Measurements from ENCODE around the gene SELENON. TPM values are rescaled to one million over a fixed set of nuclear protein-coding genes. Genes with fewer than 3 reads are reported as not detected.
A peak's percentile ranks its signal among the peaks of the same experiment; 100 is the strongest.

The SELENON gene
- total RNA-seq, 1 donor from 2014 or later: 72.8 TPM

GRCh38 chr1:25858906-25859789 is 59.2 kb downstream of the SELENON start, which contains the start of gene AUNIP:
Gene AUNIP (minus strand): TSS chr1:25859457. CDS start chr1:25859357, 100 bp downstream.
- H3K27me3 Mint-ChIP-seq (ENCODE audit: low read depth): no peaks in the 10 kb centered on the region
- TF ChIP-seq CTCF (IDR thresholded peaks at IDR 0.05; ENCODE audit: unreplicated experiment): no peak
- H3K27ac Mint-ChIP-seq: peak within 1 kb of the TSS; percentile 98
- peak; percentile 81 to 90 for DNase-seq (ENCODE audit: low spot score in 2 of 2, unreplicated experiment in 2 of 2)
- peaks cover 17% of the 10 kb centered on the region for H3K36me3 Mint-ChIP-seq
- H3K9me3 Mint-ChIP-seq: no peaks in the 10 kb centered on the region
- peak within 1 kb of the TSS; percentile 87 for H3K4me3 Mint-ChIP-seq
- peaks cover 24% of the 10 kb centered on the region for H3K4me1 Mint-ChIP-seq

GRCh38 chr1:25861316-25862286 is 61.6 kb downstream of the SELENON start:
- Mint-ChIP-seq H3K4me3 (peak overlapping the region; percentile 4), H3K9me3 (no peaks in the 10 kb centered on the region), H3K27ac (peak overlapping the region; percentile 68), H3K36me3 (peaks cover 21% of the 10 kb centered on the region), H3K27me3 (ENCODE audit: low read depth) (no peaks in the 10 kb centered on the region), H3K4me1 (peaks cover 24% of the 10 kb centered on the region)
- DNase-seq (ENCODE audit: low spot score in 2 of 2, unreplicated experiment in 2 of 2): no peak
- no peak for TF ChIP-seq CTCF (IDR thresholded peaks at IDR 0.05; ENCODE audit: unreplicated experiment)

- TF ChIP-seq CTCF (IDR thresholded peaks at IDR 0.05; ENCODE audit: unreplicated experiment): no peak
- peaks cover 27% of the 10 kb centered on the region for H3K4me1 Mint-ChIP-seq
- H3K36me3 Mint-ChIP-seq: peaks cover 21% of the 10 kb centered on the region
- H3K9me3 Mint-ChIP-seq: no peaks in the 10 kb centered on the region
- DNase-seq (ENCODE audit: low spot score in 2 of 2, unreplicated experiment in 2 of 2): no peak
- H3K27ac Mint-ChIP-seq: no peak overlapping the region
- H3K4me3 Mint-ChIP-seq: no peak overlapping the region
- H3K27me3 Mint-ChIP-seq (ENCODE audit: low read depth): no peaks in the 10 kb centered on the region
Observed at GRCh38 chr1:25862785-25863485, 62.9 kb downstream of the SELENON start.

- H3K27ac Mint-ChIP-seq: no peak overlapping the region
- peaks cover 21% of the 10 kb centered on the region for H3K36me3 Mint-ChIP-seq
- no peak for TF ChIP-seq CTCF (IDR thresholded peaks at IDR 0.05; ENCODE audit: unreplicated experiment)
- H3K9me3 Mint-ChIP-seq: no peaks in the 10 kb centered on the region
- no peak for DNase-seq (ENCODE audit: low spot score in 2 of 2, unreplicated experiment in 2 of 2)
- H3K4me3 Mint-ChIP-seq: no peak overlapping the region
- no peaks in the 10 kb centered on the region for H3K27me3 Mint-ChIP-seq (ENCODE audit: low read depth)
- peaks cover 23% of the 10 kb centered on the region for H3K4me1 Mint-ChIP-seq
Observed at GRCh38 chr1:25863486-25864262, 63.7 kb downstream of the SELENON start.

Data from mesothelial cell of epicardium (in vitro differentiated cells).